CD4-positive, alpha-beta T cell treated with Interleukin-15 for 4 hours (primary cell): ENCODE results near the gene GNLY.
"Not testable (repeated sequence)": the region's sequence is repeated elsewhere in the genome, so short reads cannot be mapped to it uniquely, and the experiment has no call there.

Experiments used
- DNase-seq: peaks from one replicate; pipeline ENCODE4 v3.0.0-alpha.2; 2020; ENCODE audit warnings: low spot score

The GNLY gene

DNA sequence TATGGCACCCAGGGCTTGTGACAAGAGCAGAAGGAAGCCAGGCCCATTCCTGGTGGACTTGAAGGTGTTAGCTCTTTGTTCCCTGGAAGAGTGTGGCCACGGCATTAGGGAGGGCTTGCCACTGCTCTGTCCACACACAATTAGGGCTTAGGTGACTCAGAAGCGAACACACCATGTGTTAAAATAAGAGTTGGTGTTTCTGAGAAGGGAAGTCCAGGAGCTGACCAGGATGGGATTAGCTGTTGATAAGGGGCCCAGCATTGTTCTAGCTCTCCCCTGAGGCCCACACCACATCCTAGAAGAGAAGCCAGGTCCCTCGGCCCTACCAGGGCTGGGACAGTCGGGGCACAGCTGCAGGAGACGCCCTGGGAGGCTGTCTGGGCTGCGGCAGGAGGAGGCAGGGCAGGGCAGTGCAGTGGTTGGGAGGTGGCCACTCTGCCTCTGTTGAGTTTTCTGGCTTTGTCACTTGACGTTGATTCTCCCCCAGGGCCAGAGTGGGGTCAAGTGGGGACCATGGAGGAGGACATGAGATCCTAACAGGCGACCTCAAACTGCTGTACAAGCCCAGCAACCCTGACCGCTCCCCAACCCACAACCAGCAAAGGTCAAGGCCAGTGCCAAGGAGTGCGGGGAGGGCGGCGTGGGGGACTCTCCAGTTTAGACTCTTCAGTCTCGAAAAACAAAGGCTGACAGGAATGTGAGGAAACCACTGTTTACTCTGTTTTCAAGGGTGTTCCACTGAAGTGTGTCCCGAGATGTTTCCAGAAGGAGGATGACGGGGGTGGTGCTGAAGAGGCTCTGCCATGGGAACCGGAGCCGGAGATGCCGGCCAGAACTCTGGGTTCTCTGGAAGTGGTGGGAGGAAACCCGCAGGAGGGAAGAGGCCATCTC, 16.8 kb downstream of the GNLY start:
- no peak for DNase-seq

DNA sequence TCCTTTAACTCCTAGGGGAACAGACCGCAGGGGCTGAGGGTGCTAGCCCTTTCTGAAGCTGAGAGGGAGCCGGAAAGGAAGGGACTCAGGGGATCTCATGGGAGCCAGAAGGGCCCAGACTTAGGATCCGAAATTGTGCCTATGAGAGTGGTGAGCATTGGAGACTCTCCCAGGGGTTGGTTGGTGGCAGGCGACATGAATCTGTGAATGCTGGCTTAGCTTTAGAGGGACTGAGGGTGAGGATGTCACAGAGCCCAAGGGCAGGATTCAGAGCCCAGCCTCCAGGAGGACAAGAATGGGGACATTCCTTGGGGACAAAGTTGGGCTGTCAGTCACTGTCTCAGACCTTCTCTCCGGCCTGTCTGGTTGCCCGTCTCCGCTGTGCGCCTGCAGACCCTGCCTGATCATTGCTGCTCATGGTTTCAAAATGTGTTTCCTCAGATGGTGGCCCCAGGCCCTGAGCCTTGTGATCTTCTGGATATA, 17.5 kb downstream of the GNLY start:
- DNase-seq, result no peak

DNA sequence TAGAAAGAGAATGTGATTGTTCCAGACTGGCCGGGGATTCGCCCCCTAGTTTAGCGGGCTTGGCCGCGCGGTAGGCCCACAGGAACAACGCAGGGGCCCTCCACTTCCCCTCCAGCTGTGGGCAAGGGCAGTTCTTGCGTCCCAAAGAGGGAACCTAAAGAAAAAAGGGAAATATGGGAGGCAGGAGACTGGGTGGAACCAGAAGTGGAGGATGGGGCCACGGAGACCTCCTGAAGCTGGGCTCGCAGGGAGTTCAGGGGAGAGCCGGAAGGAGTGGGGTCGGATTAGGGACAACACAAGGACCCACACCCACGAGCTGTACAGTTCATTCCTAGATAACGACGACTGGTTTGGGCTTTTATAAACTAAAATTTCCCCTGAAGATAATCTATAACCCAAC, 18.2 kb downstream of the GNLY start:
- no peak for DNase-seq

DNA sequence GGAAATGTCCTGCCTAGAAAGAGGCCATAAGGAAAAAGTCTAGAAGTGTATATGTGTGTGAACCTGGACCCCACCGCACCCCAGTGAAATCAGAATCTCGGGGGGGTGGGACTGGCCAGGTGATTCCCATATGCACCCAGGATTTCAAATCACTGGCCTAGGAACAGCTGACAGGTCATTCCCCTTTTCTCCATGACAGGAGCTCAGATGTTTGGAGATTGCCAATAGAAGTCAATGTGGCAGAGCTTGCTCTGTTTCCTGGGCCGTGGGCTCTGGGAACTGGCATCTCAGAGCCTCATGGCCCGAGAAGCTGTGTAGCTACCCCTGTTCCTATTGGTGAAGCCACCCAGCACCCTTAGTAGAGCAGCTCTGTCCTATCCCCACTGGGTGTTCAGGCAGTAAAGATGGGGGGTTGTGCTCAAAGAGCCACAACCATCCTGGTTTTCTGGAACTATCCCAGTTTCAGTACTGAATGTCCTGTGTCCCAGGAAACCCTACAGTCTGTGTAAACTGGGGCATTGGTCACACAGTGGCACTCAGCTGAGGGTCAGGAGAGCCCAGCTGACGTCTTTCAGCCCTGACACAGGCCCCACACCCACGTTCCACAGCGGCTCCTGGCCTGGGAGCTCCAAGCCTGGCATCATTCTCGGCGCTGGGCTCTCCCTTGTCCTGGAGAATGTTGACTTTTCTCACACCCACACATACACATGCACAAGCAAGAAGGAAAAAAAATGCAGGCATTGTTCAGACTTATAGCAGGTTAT, 18.9 kb downstream of the GNLY start:
- no peak for DNase-seq

DNA sequence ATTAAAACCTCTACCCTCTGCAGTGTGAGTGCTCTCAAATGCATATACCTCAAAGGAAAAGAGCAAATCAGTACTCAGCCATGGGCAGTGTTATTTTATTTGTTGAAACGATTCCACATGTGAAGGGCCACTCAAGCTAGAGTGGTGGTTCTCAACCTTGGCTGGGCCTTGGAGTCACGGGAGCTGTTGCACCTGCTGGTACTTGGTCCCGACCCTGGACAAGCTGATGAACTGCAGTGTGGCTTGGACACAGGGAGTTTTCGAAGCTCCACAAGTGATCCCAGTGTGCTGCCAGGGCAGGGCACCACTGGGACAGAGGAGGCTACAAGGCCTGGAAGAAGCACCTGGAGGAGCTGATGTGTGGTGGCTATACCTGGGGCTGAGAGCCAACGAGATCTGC, 19.7 kb downstream of the GNLY start:
- DNase-seq, result no peak

DNA sequence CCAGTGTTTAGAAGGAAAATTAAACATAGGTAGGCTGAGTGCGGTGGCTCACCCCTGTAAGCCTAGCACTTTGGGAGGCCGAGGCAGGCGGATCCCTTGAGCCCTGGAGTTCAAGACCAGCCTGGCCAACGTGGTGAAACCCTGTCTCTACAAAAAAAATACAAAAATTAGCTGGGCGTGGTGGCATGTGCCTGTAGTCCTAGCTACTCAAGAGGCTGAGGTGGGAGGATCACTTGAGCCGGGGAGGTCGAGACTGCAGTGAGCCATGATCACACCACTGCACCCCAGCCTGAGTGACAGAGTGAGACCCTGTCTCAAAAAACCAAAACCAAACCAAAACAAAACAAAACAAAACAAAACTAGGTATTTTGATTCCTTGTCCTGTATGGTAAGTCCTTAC, 20.3 kb downstream of the GNLY start:
- DNase-seq, result not testable (repeated sequence)

DNA sequence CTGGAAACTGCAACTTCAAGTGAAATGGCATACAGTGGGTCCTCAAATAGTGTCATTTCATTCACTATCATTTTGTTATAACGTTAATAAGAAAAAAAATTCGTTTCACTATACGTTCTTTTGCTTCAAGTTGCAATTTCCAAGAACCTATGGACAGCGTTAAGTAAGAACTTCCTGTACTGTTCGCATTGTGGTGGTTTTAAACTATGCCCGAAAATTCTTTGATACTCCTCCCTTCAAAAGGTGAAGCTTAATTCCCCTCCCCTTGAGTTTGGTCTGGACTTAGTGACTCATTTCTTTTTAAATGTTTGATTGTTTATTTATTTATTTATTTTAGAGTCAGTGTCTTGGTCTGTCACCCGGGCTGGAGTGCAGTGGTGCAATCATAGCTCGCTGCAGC, 20.7 kb downstream of the GNLY start:
- no peak for DNase-seq

DNA sequence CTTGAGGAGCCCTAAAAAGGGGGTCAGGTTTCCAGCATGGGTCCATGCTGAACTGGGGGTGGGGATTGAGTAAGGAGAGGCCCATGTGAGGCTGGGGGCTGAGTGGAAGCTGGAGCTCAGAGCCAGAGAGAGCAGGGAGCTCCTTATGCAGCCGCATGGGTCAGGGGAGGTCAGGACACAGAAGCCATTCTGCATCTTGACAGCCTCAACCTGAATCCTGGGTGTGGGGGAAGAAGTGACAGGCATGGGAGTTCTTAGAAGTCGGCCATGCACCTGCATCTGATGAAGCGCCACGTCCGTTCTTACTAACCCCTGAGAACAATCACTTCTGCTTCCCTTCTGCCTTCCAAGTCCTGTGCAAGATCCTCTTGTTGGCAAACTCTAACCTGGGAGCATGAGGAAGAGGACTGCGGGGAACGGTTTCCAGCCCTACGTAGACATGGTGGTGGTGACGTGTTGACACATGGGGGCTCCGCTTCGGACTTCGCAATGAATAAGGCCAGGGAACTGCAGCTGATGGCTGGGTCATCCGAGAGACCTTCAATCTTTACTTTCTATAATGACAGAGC, 22.3 kb downstream of the GNLY start:
- no peak for DNase-seq

DNA sequence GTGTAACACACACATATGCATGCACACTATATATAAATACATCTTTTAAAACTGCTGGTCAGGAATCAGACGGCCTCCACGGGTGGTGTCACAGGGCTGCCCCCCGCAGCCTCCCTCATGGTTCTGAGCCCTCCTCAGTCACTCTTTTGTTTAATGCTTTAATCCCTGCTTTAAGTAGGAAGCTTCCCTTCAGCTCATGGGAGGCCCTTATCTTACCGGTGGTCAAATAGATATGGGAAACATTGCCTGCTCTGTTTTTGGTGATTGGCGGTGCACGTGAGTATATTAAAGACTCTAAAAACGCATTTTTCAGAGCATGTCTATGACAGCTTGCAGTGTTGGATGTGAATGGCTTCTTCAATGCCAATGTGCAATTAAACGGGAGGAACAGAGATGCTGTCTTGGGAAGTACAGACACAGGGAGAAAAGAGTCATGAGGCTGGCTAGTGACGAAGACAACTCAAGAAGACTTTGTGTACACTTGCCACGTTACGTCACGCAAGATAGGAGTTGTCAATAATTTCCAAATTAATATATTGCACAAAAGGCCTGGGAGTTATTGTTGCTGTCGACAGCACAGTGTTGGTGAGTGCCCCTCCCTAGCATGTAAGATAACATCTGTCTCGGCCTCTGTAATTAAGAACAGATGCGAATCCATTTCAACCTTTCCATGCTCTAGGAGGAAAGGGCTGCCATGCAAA, 23.3 kb downstream of the GNLY start:
- DNase-seq, result no peak

DNA sequence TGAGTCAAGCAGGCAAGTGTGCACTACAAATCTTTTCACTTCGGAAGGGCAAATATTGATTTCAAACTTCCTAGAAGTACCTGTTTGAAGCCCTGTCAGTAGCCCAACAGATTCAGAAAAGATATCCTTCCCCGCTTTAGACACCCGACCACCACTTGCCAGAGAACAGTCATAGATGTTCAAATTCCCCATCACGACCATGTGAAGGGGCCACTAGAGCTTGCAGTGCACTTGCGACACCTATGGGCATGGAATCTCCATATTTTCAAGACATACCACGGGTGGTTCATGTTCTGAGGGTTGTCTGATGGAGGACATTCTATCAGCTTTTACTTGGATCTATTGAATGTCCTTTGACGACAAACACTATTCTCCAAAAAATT, 23.8 kb downstream of the GNLY start:
- no peak for DNase-seq

DNA sequence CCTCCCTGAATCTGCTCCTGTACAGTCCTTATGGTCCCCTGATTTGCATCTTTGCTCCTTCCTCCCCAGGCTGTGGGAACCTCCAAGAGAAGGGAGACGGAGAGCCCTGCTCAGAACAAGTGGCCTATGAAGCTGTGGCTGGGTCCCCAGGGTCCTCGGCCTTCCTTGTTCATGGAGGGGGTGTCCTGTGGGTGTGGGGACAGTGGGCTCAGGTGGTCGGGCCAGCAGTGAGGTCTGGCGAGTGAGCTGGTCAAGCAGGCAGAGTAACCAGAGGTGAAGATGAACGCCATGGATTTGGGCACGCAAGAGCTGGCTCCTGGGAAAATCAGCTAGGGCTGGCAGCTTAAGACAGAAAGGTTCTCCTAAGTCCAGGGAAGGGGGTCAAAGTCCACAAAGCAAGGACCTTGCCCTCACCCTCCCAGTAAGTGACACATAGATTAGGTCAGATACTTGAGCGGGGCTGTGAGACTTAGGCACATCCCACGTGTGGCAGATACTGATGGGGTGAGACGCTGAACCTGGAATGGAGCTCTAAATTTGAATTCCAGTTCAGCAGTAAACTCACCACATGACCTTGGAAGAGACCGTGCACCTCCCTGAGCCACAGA, 24.8 kb downstream of the GNLY start:
- DNase-seq, result no peak

DNA sequence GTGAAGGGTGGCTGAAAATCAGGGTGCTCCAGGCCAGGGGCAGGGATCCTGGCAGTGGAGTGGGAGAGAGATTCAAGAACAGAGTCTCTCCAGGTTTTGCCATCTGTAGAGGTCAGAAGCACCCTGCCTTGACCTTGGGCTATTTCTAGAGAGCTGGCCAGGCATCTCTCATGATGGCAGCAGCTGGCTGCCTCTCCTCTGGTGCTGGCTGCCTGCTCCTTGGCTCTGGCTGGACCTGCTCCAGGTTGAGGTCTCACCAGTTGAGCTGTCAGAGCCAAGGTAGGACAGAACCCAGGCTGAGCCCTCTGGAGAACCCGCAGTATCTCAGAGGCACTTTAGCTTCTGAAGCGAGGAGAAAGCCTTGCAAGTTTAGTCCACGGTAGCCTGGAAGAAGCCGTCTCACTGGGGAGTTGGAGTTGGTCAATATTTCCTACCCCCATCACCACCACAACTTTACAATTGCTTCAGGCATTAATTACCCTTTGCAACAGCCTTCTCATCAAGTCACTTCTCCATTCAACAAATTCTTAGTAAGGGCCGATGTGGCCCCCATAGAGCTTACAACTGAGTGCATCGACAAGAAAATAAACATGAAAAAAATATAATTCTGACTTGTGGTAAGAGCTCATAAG, 25.6 kb downstream of the GNLY start:
- DNase-seq, result no peak

DNA sequence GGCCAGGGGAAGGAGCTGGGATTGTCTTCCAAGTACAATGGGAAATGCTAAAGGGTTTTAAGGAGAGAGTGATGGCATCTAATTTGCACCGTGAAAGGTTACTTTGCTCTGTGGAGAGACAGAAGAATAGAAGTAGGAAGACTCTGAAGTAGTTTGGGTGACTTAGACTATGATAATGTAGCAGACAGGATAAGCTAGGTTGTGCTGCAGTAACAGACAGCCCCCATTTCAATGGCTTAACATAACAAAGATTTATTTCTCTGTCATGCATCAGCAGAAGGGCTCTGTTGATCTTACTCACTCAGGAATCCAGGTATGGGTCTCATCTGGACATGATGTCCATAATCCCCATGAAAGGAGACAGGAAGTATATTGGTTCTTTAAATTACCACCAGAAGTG, 26.4 kb downstream of the GNLY start:
- DNase-seq, result no peak

DNA sequence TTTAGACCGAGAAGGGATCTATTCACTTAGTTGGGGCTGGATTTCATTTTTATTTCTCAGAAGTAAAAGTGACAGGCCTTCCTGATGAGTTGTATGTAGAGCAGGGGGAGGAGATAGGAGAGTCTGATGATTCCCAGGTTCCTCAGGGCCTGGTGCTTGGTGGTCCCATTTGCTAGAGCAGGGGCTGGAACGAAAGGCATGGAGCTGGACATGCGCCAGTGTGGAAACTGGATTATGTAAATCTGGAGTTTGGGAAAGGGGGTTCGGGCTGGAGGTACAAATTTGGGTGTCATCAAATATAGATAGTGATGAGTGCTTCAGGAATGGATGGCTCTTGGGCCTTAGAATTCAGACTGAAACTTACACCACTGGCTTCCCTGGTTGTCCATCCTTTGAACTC, 27.5 kb downstream of the GNLY start:
- no peak for DNase-seq

DNA sequence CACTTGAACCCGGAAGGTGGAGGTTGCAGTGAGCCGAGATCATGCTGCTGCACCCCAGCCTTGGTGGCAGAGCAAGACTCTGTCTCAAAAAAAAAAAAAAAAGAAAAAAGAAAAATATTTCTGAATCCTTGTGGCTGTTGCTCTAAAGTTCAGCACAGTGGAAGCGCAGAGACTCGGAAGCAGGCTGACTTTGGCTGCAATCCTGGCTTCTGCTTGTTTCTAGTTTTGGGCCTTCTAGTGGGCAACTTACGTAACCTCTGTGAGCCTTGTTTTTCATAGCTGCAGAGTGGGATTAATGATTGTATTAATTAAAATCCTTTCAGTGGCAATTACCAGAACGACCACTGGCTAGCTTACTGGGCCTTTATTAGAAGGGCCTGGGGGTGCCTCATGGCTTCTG, 28.4 kb downstream of the GNLY start:
- DNase-seq, result no peak

DNA sequence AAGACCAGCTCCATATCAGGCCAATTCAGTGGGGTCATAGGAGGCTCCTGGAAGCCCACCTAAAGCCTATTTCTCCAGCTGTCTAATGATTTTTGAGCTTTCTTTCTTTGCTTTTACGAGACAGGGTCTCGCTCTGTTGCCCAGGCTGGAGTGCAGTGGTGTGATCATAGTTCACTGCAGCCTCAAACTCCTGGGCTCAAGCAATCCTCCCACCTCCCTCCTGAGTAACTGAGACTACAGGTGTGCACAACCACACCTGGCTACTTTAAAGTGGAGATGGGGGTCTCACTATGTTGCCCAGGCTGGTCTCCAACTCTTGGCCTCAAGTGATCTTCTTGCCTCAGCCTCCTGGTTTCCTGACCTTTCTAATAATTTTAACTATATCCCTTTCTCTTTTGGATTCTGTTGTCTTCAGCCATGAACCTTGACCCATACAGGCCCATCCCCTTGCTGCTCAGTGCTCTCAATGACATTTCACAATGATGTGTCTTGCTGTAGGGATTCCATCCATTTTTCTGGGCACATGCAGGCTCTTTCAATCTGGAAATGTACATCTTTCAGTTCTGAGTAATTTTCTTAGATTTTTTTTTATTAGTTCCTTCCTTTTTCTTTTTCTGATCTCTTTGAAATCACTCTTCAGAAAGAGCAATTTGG, 29.7 kb downstream of the GNLY start:
- no peak for DNase-seq

DNA sequence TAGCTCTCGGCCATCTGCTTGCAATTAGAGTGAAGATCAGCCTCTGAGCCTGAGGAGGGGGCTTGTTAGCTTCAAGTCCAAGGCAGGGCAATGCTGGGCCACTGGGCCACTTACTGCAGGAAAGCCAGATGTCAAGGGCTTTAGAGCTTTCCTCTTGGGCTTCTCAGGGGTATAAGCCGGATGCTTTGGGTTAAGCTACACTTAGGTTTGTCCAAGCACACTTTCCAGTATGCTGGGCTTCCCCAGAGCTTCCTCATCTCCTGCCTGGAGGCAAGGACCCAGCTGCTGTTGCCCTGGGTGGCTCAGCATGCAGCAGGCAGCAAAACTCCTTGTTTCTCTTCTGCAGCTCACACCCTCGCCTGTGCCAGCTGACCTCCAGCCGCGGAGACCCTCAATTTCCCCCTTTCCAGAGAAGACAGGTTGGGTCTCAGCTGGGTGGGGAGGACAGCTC, 30.6 kb downstream of the GNLY start:
- DNase-seq, result no peak

DNA sequence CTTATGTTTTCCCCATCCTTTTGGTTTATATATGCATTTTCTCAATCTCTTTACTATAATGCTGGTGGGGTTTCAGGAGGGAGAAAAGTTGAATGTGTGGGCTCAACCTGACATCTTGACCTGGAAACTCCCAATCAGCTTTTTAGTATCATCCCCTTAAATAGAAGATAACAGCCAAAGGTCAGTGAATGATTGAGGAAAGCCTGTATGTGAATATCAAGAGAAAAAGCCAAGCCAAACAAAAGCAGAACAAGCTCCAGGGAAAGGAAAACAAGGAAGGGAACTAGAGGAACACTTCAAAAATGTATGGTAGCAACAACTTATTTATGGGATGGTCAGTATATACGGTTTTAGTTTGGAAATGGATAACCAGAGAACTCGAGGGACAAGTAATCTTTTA, 31.3 kb downstream of the GNLY start:
- DNase-seq, result no peak

DNA sequence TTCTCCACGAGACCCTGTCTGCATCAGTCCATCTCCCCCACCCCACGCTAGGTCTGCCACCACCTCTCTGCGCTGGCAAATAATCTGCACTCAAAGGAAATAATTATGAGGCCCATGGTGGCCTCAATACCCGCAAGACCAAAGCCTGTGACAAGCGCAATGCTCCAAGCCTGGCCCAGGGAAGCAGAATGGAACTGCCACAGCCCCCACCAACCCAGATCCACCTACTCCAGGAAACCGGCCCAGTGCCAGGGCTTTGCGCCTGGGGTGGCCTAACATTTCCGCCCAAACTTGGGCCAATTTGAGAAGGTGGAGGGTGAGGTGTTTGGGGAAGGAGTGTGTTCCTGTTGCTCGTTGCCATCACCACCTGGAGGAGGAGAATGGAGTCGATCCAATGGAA, 33.6 kb downstream of the GNLY start:
- DNase-seq, result no peak

DNA sequence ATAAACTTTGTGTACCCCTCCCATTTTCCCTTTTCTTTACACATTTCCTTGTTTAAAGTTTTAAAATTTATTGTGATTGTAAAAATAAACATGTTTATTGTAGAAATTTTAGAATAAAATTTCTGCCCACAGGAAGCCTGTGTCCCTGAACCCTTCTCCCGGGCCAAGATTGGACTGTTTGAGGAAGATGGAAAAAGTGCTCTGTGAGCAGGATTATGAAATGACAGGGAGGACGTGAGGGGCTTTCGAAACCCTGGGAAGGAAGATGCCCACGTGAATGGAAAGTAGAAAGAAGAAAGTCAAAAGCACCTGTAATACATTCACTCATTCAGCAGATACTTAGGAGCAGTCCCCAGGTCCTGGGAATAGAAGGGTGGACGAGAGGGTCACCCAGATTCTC, 34.2 kb downstream of the GNLY start:
- DNase-seq, result no peak
